KOPT-K1 (cell line): ENCODE measurements around the gene RPP21.
"Not testable (repeated sequence)": the region's sequence is repeated elsewhere in the genome, so short reads cannot be mapped to it uniquely, and the experiment has no call there.

ENCODE experiments used
- H3K27ac ChIP-seq: fragments of 200-600 bp; sonication (generic); 2 replicates; pipeline ENCODE4 v1.5.1; 2016; ENCODE audit warnings: antibody characterized with exemption, mild to moderate bottlenecking, low read depth, low read length; ENCODE audit not compliant: poor library complexity, severe bottlenecking
- H3K36me3 ChIP-seq: fragments of 200-600 bp; sonication (generic); 2 replicates; pipeline ENCODE4 v1.5.1; 2017; ENCODE audit warnings: antibody characterized with exemption, mild to moderate bottlenecking, low read length, moderate library complexity; ENCODE audit not compliant: insufficient read depth
- H3K9me3 ChIP-seq: fragments of 200-600 bp; sonication (generic); 2 replicates; pipeline ENCODE4 v1.5.1; 2017; ENCODE audit warnings: antibody characterized with exemption, low read length, mild to moderate bottlenecking; ENCODE audit not compliant: insufficient read depth, poor library complexity, severe bottlenecking

RPP21 gene

DNA sequence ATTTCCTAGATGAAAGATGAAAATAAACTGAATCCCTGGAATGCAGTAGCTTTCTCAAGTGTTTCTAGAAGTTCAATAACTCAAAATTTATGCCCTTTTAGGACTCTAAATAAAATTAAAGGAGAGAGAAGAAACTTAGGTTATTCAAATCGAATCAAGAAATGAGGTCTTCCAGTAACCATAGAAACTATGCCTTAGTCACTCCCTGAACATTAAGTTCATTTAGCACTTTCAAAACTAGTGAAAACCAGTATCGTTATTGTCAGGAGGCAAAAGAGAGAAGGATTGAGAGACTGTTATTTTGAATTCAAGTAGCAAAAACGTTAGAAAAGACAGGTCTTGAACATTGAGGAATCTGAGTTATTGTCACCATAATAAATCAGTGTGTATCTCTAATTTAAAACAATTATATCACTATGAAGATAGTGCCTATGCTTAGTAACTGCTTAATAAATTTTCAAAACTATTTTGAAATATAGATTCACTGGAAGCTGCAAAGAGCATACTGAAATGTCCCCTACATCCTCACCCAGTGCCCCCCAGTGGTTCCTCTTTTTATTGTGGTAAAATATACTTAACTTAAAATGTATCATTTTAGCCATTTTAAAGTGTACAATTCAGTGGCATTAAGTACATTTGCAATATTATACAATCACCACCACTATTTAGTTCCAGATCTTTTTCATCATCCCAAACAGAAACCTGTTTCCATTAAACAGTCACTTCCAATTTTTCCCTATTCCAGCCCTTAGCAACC lies 4.6 kb downstream of the RPP21 start:
- Histone ChIP-seq H3K36me3 (peaks cover 14% of the 10 kb centered on the region), H3K27ac (no peak overlapping the region), H3K9me3 (no peaks in the 10 kb centered on the region)

GRCh38 chr6:30350524-30350923 lies 5.6 kb downstream of the RPP21 start:
- H3K9me3 ChIP-seq: no peaks in the 10 kb centered on the region
- H3K27ac ChIP-seq: no peak overlapping the region
- peaks cover 14% of the 10 kb centered on the region for H3K36me3 ChIP-seq

GRCh38 chr6:30352550-30352949 lies 7.6 kb downstream of the RPP21 start:
- 0 out of 2 replicates have a peak, but pooled peaks cover 1% of the 10 kb centered on the region for H3K36me3 ChIP-seq
- no peak overlapping the region for H3K27ac ChIP-seq
- H3K9me3 ChIP-seq: no peaks in the 10 kb centered on the region

DNA sequence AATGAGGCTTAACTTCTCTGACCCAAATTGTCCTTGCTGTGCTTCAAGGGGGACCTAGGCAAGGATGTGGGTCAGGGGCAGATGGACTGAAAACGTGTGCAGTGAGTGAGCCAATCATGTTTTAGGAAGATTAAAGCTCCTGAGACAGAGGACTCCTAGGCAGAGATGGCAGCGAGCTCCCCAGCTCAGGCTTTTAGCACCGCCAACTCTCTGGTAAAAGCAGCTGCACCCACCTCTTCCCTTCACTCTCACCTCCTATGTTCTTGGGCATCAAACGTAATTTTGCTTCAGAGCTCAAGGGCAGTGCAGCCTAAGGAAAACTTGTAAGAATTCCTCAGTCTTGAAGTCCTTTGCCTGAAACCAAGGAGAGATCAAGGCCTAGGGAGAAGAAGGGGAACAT lies 10.3 kb downstream of the RPP21 start:
- Histone ChIP-seq H3K36me3 (no peaks in the 10 kb centered on the region), H3K9me3 (no peaks in the 10 kb centered on the region), H3K27ac (no peak overlapping the region)

DNA sequence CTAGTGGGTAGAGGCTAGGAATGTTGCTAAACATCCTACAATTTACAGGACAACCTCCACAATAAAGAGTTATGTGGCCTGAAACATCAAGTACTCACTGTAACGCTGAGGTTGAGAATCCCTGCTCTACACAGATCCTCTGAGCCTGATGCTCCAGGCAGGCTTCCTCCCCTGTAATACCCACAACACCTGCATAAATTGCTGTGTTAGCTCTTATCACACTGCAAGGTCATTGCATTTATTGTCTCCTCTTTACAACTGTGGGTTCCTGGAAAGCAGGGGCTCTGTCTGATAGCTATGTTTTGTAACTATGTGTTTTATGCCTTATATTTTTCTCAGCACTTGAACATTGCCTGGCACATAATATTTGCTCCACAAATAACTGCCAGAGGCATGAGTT lies 11.6 kb downstream of the RPP21 start:
- Histone ChIP-seq H3K27ac (no peak overlapping the region), H3K36me3 (no peaks in the 10 kb centered on the region), H3K9me3 (peaks cover 3% of the 10 kb centered on the region)

DNA sequence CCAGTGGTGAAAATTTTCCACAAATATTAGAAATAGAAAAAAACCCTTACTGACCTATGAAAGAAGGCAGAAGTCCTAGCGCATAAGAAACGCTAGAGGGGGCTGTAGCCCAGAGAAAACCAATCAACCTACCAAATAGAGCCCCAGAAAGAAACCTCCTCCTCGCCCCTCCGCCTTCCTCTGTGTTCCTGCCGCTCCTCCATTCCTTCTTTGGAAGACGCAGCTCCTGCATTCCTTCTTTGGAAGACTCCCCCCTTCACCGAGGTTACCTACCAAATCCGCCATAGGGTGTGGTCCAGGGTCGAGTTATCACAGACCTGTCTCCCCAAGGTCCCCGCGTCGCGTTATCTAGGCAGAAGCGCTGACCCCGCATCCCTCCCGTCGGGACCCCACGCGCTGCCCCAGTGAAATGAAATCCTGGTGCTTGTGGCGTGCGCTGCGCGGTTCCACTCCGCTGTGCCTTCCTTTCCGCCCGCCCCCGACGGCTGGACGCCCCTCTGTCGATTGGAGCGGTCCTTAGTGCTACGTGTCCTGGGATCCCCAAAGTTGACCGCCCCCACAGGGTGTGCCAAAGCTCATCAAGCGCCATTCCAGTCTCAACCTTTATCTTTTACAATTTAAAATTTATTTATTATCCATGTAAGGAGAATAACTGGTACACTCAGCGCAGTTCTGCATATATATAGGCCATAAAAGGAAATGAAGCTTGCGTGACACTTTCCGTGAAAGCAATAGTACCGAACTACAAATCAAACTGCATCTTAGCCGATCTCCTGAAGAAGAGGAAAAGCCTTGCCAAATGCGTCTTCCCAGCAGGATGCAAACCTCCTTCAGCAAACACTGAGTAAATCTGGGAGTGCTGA lies 13.0 kb downstream of the RPP21 start:
- H3K27ac ChIP-seq: no peak overlapping the region
- peaks cover 8% of the 10 kb centered on the region for H3K9me3 ChIP-seq
- no peaks in the 10 kb centered on the region for H3K36me3 ChIP-seq

- Histone ChIP-seq H3K9me3 (peaks cover 8% of the 10 kb centered on the region), H3K36me3 (no peaks in the 10 kb centered on the region)
Observed at GRCh38 chr6:30359276-30359675, 14.3 kb downstream of the RPP21 start.

GRCh38 chr6:30360139-30360538 lies 15.2 kb downstream of the RPP21 start:
- peaks cover 8% of the 10 kb centered on the region for H3K9me3 ChIP-seq
- H3K27ac ChIP-seq: no peak overlapping the region
- no peaks in the 10 kb centered on the region for H3K36me3 ChIP-seq

More at GRCh38 chr6:30359276-30359675, 14.3 kb downstream of the RPP21 start:
- no peak overlapping the region for H3K27ac ChIP-seq

- no peak overlapping the region for H3K27ac ChIP-seq
- no peaks in the 10 kb centered on the region for H3K36me3 ChIP-seq
- H3K9me3 ChIP-seq: peaks cover 8% of the 10 kb centered on the region
Observed at GRCh38 chr6:30361661-30362060, 16.7 kb downstream of the RPP21 start.

- Histone ChIP-seq H3K27ac (no peak overlapping the region), H3K36me3 (no peaks in the 10 kb centered on the region), H3K9me3 (peaks cover 11% of the 10 kb centered on the region)
Observed at GRCh38 chr6:30363459-30363858, 18.5 kb downstream of the RPP21 start.

- peaks cover 11% of the 10 kb centered on the region for H3K9me3 ChIP-seq
- H3K36me3 ChIP-seq: no peaks in the 10 kb centered on the region
- no peak overlapping the region for H3K27ac ChIP-seq
Observed at GRCh38 chr6:30364591-30364990, 19.6 kb downstream of the RPP21 start.

- not testable (repeated sequence) for H3K36me3 ChIP-seq, H3K27ac ChIP-seq, H3K9me3 ChIP-seq
Observed at GRCh38 chr6:30369280-30369679, 24.3 kb downstream of the RPP21 start.

- no peak overlapping the region for H3K27ac ChIP-seq
Observed at GRCh38 chr6:30378290-30378937, 33.5 kb downstream of the RPP21 start.

DNA sequence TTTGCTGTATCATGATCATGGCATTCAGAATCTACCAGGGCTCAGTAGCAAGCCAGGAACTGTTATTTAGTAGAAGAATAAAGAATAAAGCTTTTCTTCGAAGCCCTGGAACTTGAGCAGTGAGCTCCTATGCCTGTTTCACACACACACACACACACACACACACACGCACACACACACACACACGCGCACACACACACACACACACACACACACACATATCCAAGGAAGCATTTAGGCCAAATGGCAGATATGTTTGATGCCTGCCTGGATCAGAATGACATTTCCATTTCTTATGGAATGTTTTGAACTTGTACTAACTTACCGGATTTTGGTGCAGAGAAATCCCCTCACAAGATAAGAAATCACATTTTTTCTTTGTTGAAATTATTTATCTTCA lies 35.5 kb downstream of the RPP21 start:
- Histone ChIP-seq H3K27ac (no peak overlapping the region), H3K9me3 (no peaks in the 10 kb centered on the region), H3K36me3 (no peaks in the 10 kb centered on the region)

More at GRCh38 chr6:30378290-30378937, 33.5 kb downstream of the RPP21 start:
- Histone ChIP-seq H3K36me3 (no peaks in the 10 kb centered on the region), H3K9me3 (no peaks in the 10 kb centered on the region)

- no peaks in the 10 kb centered on the region for H3K36me3 ChIP-seq
- no peaks in the 10 kb centered on the region for H3K9me3 ChIP-seq
- H3K27ac ChIP-seq: no peak overlapping the region
Observed at GRCh38 chr6:30386166-30386565, 41.2 kb downstream of the RPP21 start.
